Fibroblast of skin of scalp (primary cell): ENCODE results near the gene MGAT3.
A peak's percentile ranks its signal among the peaks of the same experiment; 100 is the strongest.
"Not testable (repeated sequence)": the region's sequence is repeated elsewhere in the genome, so short reads cannot be mapped to it uniquely, and the experiment has no call there.

ENCODE experiments used
- DNase-seq: peaks from one replicate; pipeline ENCODE4 v3.0.0-alpha.2; 2013

MGAT3 gene

DNA sequence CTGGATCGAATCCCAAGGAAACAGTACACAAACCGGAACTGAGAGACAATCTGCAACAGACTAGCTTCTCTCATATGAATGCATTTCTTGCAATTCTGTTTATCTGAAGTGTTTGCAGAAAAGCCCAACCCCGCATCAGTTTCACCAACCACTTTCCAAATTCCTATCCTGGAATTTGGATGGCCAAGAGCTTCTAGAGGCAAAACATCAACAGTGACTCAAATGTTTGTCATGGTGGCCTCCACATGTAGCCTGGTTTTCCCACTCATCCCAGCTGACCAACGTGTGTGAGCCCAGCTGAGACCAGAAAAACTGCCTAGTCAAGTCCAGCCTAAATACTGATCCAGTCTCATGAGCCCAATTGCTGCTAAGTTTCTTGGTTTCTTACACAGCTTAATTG lies 36.9 kb downstream of the MGAT3 start:
- peak; percentile 90 for DNase-seq

DNA sequence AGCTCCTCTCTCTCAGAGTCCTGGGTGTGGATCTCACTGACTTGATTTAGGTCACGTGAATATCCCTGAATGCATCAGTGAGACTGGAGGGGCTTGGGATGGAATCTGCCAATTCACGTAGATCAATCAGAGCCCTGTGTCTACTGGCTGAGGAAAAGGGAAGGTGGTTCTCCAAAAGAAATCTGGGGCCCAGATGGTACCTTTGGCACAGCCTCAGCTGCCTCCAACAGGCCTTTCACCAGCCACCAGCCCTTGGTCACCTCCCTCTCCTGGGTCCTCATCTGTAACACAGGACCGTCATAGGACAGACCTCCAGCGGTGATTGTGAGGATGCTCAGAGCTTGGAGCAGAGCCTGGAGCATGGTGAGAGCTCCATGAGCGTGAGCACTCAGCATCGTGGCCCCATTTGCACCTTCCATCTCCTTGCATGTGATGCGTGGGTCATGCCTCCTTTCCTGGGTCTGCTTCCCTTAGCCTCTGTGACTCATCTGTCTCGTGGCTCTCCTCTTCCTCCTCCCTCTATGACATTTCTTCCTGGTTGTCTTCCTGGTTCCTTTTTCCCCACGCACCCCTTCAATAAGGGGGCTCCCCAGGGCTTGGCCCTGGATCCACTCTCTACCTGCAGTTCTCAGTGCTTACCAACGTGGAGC lies 37.8 kb downstream of the MGAT3 start:
- no peak for DNase-seq

DNA sequence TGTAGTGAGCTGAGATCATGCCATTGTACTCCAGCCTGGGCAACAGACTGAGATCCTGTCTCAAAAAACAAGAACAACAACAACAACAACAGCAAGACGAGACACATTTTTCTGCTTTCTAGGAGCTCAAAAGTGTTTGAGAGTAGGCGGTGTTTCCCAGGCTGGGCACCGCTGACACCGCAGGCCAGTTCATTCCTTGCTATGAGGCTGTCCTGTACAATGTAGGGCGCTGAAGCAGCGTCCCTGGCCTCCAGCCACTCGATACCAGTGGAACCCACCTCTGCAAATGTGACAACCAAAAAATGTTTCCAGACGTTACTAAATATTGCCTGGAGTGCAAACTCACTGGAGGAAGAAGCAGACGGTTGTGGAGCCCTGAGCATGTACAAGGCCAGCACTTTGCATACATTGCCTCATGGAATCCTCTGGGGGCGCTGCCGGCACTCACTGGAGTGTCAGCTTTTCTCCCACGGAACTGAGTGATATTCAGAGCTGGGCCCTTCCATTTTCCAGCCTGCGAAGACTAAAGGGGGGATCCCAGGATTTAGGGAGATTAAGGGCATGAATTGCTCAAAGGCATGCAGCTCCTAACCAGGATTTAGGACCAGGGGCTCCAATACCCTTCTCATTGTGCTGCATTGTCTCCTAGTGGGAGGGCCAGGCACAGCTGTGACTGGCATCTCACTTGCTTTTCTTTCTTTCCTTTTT lies 39.5 kb downstream of the MGAT3 start:
- peak; percentile 64 for DNase-seq

DNA sequence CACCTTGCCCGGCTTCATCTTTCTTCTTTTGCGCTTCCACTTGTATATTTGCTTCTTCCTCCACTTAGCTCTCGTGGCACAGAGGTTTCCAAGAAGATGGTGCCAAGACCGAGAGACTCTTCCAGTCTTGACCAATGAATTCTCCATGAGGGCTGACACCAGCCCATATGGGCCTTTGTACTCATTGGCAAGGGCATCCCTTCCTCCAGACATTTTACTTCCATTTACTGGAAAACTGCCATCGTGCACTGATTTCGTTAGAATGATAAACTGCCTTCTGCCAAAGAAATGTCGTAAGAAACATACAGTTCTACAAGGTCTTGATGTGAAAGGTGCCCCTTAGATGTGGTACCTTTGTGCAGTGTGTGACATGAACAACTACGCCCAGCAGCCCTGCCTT lies 40.6 kb downstream of the MGAT3 start:
- DNase-seq = no peak

DNA sequence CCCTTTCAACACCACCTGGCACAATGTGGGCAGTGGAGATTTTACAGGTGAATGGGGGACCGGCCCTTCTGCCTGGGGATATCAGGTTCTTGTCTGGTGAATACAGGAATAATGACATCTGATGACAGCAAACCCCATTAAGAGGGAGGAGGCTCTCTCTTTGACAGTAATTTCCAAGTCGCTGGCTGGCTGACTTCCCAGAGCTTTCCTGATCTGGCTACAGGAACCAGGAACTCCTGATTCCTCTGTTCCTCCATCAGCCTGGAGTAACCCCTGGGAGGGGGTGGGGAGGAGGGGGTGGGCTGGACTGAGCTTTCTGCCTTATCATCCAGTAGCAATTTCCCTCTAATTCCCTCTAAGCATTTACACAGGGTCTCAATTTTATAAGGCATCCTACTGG lies 41.6 kb downstream of the MGAT3 start:
- DNase-seq = no peak

DNA sequence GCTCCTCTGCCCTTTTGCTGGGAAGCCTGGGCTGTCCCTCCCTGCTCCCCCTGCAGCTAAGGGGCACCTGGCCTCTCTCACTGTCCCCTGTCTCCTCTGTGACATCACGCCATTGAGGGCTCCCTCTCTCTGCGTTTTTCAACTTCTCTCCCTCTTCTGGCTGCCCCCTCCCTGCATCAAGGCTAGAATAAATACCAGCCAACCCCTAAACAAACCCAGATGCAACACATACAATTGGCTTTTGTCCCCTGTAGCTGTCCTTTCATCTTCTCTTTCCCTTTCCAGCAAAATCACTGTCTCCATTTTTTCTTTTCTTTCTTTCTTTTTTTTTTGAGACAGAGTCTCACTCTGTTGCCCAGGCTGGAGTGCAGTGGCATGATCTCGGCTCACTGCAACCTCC lies 42.0 kb downstream of the MGAT3 start:
- DNase-seq = no peak

DNA sequence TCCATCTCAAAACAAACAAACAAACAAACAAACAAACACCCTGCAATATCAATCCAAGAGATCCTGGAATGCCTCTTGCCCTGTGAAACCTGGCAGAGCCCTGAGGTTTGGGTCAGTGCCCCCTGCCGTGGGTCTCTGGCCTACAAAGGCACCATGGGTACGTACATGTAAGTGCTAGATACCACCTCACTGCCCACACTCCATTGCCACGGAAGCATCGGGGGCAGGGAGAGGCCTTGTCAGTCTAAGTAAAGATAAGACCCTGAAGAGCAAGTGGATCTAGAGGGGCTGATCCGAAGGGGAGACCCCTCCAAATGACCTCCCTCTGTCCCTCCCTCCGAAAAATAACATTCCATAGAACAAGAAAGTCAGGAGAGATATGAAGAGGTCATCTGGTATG lies 43.3 kb downstream of the MGAT3 start:
- no peak for DNase-seq

DNA sequence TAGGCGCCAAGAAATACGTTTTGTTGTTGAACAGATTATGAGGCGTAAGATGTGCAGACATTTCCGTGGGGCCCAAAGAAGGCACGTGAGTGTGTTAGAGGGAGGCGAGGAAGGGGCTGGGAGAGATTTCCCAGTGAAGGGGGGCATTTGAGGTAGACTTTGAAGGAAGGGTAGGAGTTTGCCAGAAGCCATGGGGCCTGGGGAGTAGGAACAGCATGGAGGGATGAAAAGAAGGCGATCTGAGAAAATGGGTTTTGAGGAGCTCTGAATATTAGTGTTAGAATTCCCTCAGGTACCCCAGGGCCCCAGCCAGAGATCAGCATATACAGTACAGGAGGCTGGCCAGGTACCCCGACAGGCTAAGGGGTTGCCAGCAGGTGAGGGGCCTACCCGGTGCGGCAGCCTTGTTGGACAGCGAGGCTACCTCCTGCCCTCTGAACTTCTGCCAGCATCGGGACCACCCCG lies 44.9 kb downstream of the MGAT3 start:
- DNase-seq = no peak

DNA sequence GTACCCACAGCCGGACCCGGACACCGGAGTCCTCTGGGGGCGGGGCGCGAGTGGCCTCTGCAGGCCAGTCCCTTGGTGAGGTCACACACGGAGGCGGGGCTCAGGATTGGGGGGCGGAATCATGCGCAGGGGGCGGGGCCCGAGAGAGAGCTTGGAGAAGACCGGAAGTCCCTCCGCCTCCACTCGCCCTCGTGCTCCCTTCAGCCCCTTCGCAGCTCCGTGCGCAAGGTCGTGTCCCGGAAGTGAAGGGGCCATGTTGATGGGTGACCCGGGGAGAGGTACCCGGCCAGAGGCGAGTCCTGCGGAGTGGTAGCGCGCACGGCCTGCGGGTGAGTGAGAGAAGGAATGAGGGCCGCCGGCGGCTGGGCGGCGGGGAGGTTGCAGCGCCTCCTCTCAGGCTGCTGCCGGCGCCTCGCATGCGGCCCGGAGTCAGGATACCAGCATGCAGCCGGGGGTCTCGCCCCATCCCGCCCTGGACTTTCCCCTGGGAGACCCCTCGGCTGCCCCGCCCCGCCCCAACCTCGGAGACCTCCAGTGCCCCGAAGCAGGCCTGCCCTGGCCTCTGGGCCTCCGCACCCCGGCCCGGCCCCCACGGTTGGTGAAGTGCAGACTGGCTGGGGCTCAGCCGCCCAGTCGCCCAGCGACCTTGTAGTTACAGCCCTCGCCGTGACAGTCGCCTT lies 45.4 kb downstream of the MGAT3 start, which contains the start of gene MIEF1:
TSS of gene MIEF1 (plus strand) at position 182 of the 680 bp plus-strand sequence. CDS start 9,005 bp downstream, outside the sequence.
- peak; percentile 96 for DNase-seq

DNA sequence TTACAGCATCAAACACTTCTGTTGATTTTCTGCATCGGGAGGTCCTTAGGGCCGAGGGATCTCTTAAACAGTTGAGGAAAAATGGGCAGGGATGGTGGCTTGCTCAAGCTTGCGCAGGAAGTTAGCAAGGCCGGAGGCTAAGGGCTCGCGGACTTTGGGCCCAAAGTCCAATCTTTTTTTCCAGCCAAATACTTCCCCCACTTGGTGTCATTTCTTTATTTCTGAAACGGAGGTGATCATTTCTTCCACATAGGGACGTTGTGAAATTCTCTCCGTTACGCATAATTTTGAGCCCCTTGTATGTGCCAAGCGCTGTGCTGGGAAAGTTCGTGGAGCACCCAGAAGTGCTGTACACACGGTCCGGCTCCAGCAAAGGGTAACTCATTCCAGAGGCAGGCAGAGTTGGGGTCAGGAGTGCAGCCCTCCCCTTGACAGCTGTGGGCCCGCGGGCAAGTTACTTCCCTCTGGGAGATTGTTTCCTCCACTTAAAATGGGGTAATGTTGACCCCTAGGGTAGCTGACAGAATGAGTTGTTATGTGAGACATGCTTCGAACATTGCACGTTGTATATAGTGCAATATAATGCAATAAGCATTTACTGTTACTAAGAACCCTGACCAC lies 46.1 kb downstream of the MGAT3 start:
- no peak for DNase-seq

DNA sequence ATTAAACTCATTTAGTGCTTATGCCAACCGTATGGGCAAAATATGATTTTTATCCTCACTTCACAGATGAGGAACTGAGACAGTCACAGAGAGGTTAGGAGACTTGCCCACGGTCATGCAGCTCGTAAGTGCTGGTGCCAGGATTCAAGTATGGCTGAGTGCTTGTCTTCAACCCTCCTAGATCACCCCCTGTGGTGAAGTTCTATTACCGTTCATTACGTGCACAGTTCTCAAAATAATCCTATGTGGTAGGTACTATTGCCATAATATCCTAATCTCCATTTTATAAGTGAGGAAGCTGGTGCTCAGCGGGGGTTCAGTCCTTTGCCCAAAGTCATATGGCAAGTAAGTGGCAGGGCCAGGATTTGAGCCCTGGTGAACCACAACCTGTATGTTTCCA lies 46.8 kb downstream of the MGAT3 start:
- DNase-seq = no peak

DNA sequence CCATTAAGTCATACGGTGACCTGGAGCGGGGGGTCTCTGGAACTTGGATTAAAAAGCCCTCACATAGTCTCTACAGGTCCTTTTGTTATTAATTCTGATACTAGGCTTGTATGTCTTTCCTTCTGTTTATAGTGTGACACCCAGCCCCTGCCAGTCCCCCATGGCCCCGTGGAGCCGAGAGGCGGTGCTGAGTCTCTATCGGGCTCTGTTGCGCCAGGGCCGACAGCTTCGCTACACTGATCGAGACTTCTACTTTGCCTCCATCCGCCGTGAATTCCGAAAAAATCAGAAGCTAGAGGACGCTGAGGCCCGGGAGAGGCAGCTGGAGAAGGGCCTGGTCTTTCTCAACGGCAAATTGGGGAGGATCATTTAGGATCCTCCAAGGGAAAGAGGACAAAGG lies 47.3 kb downstream of the MGAT3 start:
- DNase-seq = no peak

DNA sequence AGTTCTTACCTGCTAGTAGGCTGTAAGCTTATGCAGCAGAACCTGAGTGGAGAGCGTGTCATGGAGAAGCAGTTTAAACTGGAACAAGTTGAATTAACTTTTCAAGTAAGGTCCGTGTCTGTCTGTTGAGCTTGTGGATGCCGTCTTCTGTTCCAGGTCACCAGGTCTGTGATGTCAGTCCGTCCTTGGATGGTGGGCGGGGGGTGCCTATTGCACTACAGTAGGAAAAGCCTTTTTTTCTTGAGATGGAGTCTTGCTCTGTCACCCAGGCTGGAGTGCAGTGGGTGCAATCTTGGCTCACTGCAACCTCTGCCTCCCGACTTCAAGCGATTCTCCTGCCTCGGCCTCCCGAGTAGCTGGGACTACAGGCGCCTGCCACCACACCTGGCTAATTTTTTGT lies 50.2 kb downstream of the MGAT3 start:
- DNase-seq = not testable (repeated sequence)

DNA sequence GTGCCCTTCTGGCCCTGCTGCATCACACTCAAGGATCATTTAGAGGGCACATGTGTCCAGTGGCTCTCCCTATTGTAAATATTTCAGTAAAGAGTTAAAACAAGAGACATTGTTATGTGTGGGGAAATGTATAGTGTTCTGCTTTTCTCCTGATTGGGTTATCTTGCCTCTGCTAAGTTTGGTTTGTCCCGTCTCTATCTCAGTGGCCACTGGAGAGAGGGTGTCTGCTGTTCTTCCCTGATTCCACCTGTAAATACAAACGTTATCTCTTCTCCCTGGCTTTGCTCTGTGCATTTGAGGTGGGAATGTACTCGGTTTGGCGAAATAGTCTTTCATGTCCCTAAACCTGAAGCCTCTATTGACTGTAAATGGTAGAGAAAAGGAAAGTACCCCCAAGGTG lies 51.6 kb downstream of the MGAT3 start:
- no peak for DNase-seq

DNA sequence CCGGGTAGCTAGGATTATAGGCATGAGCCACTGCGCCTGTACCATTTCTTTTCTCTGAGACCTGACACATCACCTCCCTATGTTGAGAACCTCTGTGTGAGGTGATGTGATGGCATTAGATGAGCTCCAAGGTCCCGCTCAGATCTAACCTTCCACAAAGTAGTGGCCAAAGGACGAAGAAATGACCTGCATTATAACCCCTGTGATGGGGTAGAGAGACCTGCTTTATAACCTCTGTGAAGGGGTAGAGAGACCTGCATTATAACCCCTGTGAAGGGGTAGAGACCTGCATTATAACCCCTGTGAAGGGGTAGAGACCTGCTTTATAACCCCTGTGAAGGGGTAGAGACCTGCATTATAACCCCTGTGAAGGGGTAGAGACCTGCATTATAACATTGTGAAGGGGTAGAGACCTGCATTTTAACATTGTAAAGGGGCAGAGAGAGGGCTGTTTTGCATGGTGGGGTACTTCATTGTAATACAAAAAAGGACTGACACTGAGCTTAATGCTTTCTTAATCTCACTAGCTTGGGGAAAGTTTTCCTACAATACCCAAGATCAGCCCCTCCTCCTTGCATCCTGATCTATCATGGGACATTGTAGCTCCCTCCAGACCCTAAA lies 53.8 kb downstream of the MGAT3 start:
- no peak for DNase-seq

DNA sequence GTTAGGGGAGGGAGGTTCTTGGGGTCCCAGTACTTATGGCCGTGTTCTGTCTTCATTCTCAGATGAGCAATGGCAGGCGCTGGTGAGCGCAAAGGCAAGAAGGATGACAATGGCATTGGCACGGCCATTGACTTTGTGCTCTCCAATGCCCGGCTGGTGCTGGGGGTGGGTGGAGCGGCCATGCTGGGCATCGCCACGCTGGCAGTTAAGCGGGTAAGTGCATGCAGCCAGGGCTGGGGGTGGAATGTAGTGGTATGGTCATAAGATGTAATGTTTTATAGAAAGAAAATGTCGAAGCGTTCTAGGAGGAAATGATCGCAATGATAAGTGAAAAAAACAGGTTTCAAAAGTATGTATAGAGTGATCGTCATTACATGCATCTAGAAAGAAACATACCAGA lies 54.4 kb downstream of the MGAT3 start:
- DNase-seq = no peak

DNA sequence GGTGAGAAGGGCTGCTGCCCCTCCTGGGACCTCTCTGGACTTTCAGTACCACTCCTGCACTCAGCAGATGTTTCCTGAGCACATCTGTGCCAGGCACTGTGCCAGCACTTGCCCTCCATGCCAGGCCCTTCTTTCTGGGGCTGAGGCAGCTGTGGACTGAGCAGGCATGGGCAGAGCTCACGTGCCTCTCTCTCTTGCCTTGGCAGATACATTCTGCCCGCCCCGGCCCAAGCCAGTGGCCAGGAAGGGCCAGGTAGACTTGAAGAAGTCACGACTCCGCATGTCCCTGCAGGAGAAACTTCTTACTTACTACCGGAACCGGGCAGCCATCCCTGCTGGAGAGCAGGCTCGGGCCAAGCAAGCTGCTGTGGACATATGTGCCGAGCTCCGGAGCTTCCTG lies 55.2 kb downstream of the MGAT3 start:
- DNase-seq = no peak

DNA sequence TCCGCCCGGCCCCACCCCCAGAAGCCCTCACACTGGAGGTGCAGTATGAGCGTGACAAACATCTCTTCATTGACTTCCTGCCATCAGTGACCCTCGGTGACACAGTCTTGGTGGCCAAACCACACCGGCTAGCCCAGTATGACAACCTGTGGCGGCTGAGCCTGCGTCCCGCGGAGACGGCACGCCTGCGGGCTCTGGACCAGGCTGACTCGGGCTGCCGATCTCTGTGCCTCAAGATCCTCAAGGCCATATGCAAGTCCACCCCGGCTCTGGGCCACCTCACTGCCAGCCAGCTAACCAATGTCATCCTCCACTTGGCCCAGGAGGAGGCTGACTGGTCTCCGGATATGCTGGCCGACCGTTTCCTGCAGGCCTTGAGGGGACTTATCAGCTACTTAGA lies 57.0 kb downstream of the MGAT3 start:
- DNase-seq = no peak

DNA sequence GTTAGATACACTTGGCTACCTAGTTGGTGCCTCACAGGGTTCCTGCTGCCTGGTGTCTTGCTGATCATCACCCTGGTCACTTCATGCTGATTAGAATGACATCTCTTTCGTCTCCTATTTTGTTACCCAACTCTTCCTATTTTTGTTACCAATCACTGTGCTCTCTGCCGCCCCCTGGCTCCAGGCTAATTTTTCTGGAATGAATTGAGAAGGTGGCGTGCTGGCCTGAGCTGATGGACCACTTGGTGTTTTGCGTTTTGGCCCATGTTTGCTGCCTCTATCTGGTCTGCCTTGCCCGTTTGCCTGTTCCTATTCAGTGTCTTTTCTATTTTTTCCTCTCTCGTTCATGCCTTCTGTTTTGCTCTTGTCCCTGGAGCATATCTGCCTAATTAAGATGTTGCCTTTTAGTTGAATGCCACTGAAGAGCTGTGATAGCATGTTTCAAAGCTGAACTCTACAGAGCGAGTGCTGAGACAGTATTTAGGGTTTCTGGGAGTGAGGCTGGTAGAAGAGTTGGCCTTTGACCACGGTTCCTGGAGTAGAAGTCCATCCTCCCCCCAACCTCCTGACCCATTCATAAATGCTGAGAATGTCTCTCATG lies 57.7 kb downstream of the MGAT3 start:
- DNase-seq = peak; percentile 56

DNA sequence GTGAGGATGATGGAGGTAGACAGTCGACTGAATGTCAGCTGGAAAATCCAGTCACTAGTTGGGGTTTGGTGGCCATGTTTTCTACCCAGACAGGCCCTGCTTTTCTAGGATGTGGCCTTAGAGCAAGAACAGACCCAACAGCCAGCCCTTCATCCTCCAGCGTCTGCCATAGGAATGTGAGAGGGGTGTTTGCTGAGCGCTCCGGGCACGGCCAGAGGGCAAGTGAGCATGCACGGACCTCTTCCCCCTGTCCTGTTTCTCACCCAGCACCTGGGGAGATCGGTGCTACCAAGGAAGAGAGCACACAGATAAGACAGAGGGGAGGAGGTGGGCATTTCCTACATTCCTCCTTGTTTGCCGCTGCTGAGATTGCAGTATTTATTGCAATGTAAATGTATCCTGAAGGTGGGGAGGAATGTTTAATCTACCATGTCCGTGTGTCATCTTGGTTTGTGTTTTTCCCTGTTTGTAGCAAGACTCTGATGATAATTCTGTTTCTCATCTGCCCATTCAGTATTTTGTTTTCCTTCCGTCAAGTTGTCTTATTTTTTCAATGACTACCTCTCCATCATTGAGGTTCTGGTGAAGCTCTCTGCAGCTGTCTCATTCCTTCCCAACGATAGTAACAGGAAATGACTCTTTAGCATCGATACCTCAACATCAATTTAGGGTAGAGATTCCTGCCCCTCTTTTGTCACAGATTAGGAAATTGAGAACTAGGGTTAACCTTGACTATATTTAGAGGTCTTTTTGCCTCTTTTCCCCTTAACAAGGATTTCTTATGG lies 58.6 kb downstream of the MGAT3 start:
- no peak for DNase-seq

DNA sequence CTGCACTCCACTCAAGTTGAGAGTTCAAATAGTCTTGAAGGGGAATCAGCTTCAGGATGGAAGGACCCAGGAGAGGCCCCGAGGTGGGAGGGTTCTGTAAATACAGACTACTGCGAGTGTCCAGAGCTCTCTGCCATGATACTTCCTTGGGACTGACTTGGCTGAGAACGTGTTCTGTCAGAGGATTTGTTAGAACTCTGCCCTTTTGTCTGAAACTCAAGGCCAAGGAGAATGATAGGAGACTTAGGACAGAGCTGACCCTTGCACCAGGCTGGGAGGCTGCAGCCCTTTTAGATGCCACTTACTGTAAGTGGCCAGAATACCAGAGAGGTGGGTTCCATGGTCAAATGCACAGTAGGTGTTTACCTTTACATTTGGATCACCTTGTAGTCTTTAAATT lies 60.7 kb downstream of the MGAT3 start:
- no peak for DNase-seq
